Measurements from ENCODE around the gene ENTPD8.

DNA sequence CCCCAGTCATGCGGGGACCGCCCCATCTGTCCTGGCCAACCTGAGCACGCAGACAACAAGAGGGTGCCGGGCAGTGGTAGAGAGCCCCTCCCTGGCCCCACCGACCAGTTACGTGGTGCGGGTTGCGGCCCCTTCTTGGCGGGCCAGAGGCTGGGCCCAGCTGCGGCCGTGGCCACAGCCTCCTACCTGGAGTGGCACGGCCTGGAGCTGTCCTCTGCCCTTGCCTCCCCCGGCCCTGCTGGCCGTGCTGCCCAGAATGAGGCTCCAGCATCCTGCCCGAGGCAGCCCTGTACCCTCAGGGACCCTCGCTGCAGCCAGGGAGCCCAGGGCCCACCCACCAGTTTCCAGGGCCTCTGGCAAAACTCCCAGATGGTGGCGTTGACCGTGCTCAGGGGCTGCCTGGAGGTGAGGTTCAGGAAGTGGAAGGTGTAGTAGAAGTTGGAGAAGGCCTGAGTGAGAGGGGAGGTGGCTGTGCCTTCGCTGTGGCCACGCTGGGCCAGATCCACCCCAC, 5.7 kb downstream of the ENTPD8 start:
- TF ChIP-seq, protein P1, sequence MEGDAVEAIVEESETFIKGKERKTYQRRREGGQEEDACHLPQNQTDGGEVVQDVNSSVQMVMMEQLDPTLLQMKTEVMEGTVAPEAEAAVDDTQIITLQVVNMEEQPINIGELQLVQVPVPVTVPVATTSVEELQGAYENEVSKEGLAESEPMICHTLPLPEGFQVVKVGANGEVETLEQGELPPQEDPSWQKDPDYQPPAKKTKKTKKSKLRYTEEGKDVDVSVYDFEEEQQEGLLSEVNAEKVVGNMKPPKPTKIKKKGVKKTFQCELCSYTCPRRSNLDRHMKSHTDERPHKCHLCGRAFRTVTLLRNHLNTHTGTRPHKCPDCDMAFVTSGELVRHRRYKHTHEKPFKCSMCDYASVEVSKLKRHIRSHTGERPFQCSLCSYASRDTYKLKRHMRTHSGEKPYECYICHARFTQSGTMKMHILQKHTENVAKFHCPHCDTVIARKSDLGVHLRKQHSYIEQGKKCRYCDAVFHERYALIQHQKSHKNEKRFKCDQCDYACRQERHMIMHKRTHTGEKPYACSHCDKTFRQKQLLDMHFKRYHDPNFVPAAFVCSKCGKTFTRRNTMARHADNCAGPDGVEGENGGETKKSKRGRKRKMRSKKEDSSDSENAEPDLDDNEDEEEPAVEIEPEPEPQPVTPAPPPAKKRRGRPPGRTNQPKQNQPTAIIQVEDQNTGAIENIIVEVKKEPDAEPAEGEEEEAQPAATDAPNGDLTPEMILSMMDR (conservative IDR thresholded peaks at IDR 0.05) = no peak
- TF ChIP-seq EZH2 (IDR thresholded peaks at IDR 0.05; ENCODE audit: low read depth) = no peak

Measured in PC-9 (cell line).